H1 (cell line): ENCODE results near the gene CNTN6. TPM values are rescaled to one million over a fixed set of nuclear protein-coding genes. Genes with fewer than 3 reads are reported as not detected.

Experiments
- CTCF ChIA-PET: fragments of 300-600 bp; sonication (Branson Sonifier 250); formaldehyde crosslinking; loops from one replicate; lab custom pipeline; 2021; ENCODE audit not compliant: partially characterized antibody; lab: Charles Lee
- POLR2A ChIA-PET: fragments of 300-600 bp; sonication (Branson Sonifier 250); formaldehyde crosslinking; loops from one replicate; lab custom pipeline; 2021; ENCODE audit warnings: inconsistent platforms; ENCODE audit not compliant: partially characterized antibody; lab: Charles Lee
- DNase-seq, 2 experiments: peaks; one replicate each; pipeline versions ENCODE4 v3.0.0 to v3.0.0-alpha.2; 2010 to 2022; ENCODE audit warnings: low spot score in 2 of 2, low read depth in 1 of 2, mixed read lengths in 1 of 2
- FAIRE-seq: peaks from 2 replicates; lab custom pipeline; 2011; peaks lifted over from hg19 to GRCh38; lab: Jason Lieb, UNC
- H2AFZ ChIP-seq: 2 replicates; pipeline ENCODE4 v1.8.1; 2012; ENCODE audit warnings: low read length, inconsistent platforms
- H2AK5ac ChIP-seq: 2 replicates; pipeline ENCODE4 v1.6.1; 2013; ENCODE audit warnings: low read depth, low read length
- H2BK120ac ChIP-seq: replicated peaks from 2 replicates; pipeline ENCODE3; 2013; ENCODE audit warnings: low read depth, low read length, inconsistent platforms
- H2BK12ac ChIP-seq: 2 replicates; pipeline ENCODE4 v1.6.1; 2013; ENCODE audit warnings: low read depth, low read length
- H2BK15ac ChIP-seq: 2 replicates; pipeline ENCODE4 v1.6.1; 2013; ENCODE audit warnings: low read length
- H2BK20ac ChIP-seq: 2 replicates; pipeline ENCODE4 v1.6.1; 2013; ENCODE audit warnings: low read length
- H2BK5ac ChIP-seq: 2 replicates; pipeline ENCODE4 v1.6.1; 2013; ENCODE audit warnings: low read depth, low read length
- H3K14ac ChIP-seq: 2 replicates; pipeline ENCODE4 v1.6.1; 2013; ENCODE audit warnings: inconsistent platforms; ENCODE audit not compliant: insufficient read length
- H3K18ac ChIP-seq: 2 replicates; pipeline ENCODE4 v1.6.1; 2013; ENCODE audit warnings: low read length; ENCODE audit errors: extremely low read depth
- H3K23ac ChIP-seq: 2 replicates; pipeline ENCODE4 v1.6.1; 2013; ENCODE audit warnings: inconsistent platforms; ENCODE audit not compliant: insufficient read length
- H3K23me2 ChIP-seq: 2 replicates; pipeline ENCODE4 v1.6.1; 2013; ENCODE audit warnings: low read depth, low read length
- H3K27ac ChIP-seq: 2 replicates; pipeline ENCODE4 v1.6.1; 2011; ENCODE audit warnings: low read depth, low read length, inconsistent platforms
- H3K27me3 ChIP-seq, 4 experiments: replicated peaks in 1 of 4; 1 replicate in 1 of 4; 2 replicates in 3 of 4; pipeline versions ENCODE4 v1.6.1 to v1.8.1; 2011 to 2013; ENCODE audit warnings: low read length in 3 of 4, mild to moderate bottlenecking in 3 of 4, inconsistent platforms in 2 of 4, mixed read lengths in 2 of 4, moderate library complexity in 1 of 4; ENCODE audit not compliant: control insufficient read depth in 3 of 4, insufficient read depth in 3 of 4; ENCODE audit errors: extremely low read depth in 1 of 4
- H3K36me3 ChIP-seq, 4 experiments: 2 replicates each; pipeline versions ENCODE4 v1.6.1 to v1.8.1; 2011 to 2013; ENCODE audit warnings: mild to moderate bottlenecking in 4 of 4, low read length in 3 of 4, moderate library complexity in 2 of 4, control low read depth in 1 of 4, inconsistent platforms in 1 of 4; ENCODE audit not compliant: insufficient read depth in 4 of 4, control insufficient read depth in 2 of 4
- H3K4ac ChIP-seq: replicated peaks from 2 replicates; pipeline ENCODE3; 2013; ENCODE audit warnings: low read length, low read depth, mixed read lengths, inconsistent platforms; ENCODE audit not compliant: insufficient read length
- H3K4me1 ChIP-seq, 4 experiments: replicated peaks in 1 of 4; 1 replicate in 1 of 4; 2 replicates in 3 of 4; pipeline versions ENCODE4 v1.6.1 to v1.8.1; 2011 to 2013; ENCODE audit warnings: low read length in 3 of 4, inconsistent platforms in 2 of 4, mixed read lengths in 1 of 4; ENCODE audit not compliant: insufficient read depth in 4 of 4, control insufficient read depth in 3 of 4
- H3K4me2 ChIP-seq, 2 experiments: 2 replicates each; pipeline versions ENCODE4 v1.6.1 to v1.8.1; 2011 to 2013; ENCODE audit warnings: low read depth in 2 of 2, low read length in 2 of 2, control low read depth in 1 of 2, inconsistent platforms in 1 of 2, mild to moderate bottlenecking in 1 of 2; ENCODE audit not compliant: insufficient read depth in 1 of 2
- H3K4me3 ChIP-seq, 4 experiments: fragments of 200-600, 300-600 bp in 1 of 4; sonication (generic), shearing (Covaris generic), sonication (Bioruptor Twin) in 1 of 4; 2 replicates each; pipeline versions ENCODE4 v1.5.1 to v1.8.1; 2011 to 2016; ENCODE audit warnings: low read length in 4 of 4, low read depth in 3 of 4, control low read depth in 2 of 4, inconsistent platforms in 2 of 4, mild to moderate bottlenecking in 2 of 4, mixed read lengths in 1 of 4, moderate library complexity in 1 of 4; ENCODE audit not compliant: insufficient read depth in 2 of 4; ENCODE audit errors: extremely low read depth in 1 of 4
- H3K56ac ChIP-seq: replicated peaks from 2 replicates; pipeline ENCODE3; 2013; ENCODE audit warnings: low read depth, mild to moderate bottlenecking, mixed read lengths, low read length, inconsistent platforms; ENCODE audit not compliant: insufficient read length
- H3K79me1 ChIP-seq: 2 replicates; pipeline ENCODE4 v1.6.1; 2013; ENCODE audit warnings: low read depth, low read length, control low read depth
- H3K79me2 ChIP-seq, 2 experiments: 2 replicates each; pipeline versions ENCODE4 v1.6.1 to v1.8.1; 2012 to 2013; ENCODE audit warnings: low read length in 2 of 2, mild to moderate bottlenecking in 2 of 2, inconsistent platforms in 1 of 2; ENCODE audit not compliant: insufficient read depth in 2 of 2, control insufficient read depth in 1 of 2
- H3K9ac ChIP-seq, 4 experiments: replicated peaks in 1 of 4; 1 replicate in 1 of 4; 2 replicates in 3 of 4; pipeline versions ENCODE4 v1.6.1 to v1.8.1; 2011 to 2013; ENCODE audit warnings: low read depth in 3 of 4, low read length in 3 of 4, control low read depth in 2 of 4, mild to moderate bottlenecking in 2 of 4, moderate library complexity in 2 of 4, inconsistent platforms in 1 of 4; ENCODE audit errors: extremely low read depth in 1 of 4
- H3K9me3 ChIP-seq, 2 experiments: 2 replicates each; pipeline versions ENCODE4 v1.6.1 to v1.8.1; 2012 to 2013; ENCODE audit warnings: mild to moderate bottlenecking in 2 of 2, moderate library complexity in 2 of 2, control low read depth in 1 of 2, inconsistent platforms in 1 of 2, low read depth in 1 of 2, low read length in 1 of 2, mixed read lengths in 1 of 2; ENCODE audit not compliant: insufficient read depth in 2 of 2
- H4K20me1 ChIP-seq, 2 experiments: replicated peaks in 1 of 2; 2 replicates each; pipeline versions ENCODE3 to v1.8.1; 2011 to 2013; ENCODE audit warnings: inconsistent platforms in 2 of 2, low read length in 2 of 2, mild to moderate bottlenecking in 1 of 2; ENCODE audit not compliant: insufficient read depth in 2 of 2, control insufficient read depth in 1 of 2
- H4K5ac ChIP-seq: 2 replicates; pipeline ENCODE4 v1.6.1; 2013; ENCODE audit warnings: low read length, low read depth, mixed read lengths, inconsistent platforms; ENCODE audit not compliant: insufficient read length
- H4K8ac ChIP-seq: 2 replicates; pipeline ENCODE4 v1.8.0; 2013; ENCODE audit warnings: mild to moderate bottlenecking, moderate library complexity, low read length, inconsistent platforms; ENCODE audit not compliant: insufficient read depth; ENCODE audit errors: extremely low read depth
- H4K91ac ChIP-seq: replicated peaks from 2 replicates; pipeline ENCODE3; 2013; ENCODE audit warnings: low read length, mixed read lengths, inconsistent platforms; ENCODE audit not compliant: insufficient read length
- JUN ChIP-seq: IDR thresholded peaks from 2 replicates; pipeline ENCODE4 v1.6.1; 2011; ENCODE audit warnings: low read depth, mild to moderate bottlenecking, improper control_type of control experiment, low read length
- MAFK ChIP-seq: IDR thresholded peaks from 2 replicates; pipeline ENCODE4 v1.6.1; 2012; ENCODE audit warnings: low read depth, mild to moderate bottlenecking, improper control_type of control experiment, low read length
- NRF1 ChIP-seq: IDR thresholded peaks from 2 replicates; pipeline ENCODE4 v1.6.1; 2011; ENCODE audit warnings: mild to moderate bottlenecking, low read depth, low read length, improper control_type of control experiment
- WGBS, 2 experiments: shearing (Covaris generic) in 1 of 2; methylation state at CpG; one replicate each; pipeline versions ENCODE4 v1.1.6 to v1.1.7; 2013 to 2015; ENCODE audit warnings: low lambda C conversion rate in 2 of 2, mixed read lengths in 2 of 2, inconsistent platforms in 1 of 2, low coverage in 1 of 2, missing lambda C conversion rate in 1 of 2; ENCODE audit not compliant: insufficient replicate concordance in 2 of 2, insufficient coverage in 1 of 2, insufficient read length in 1 of 2; ENCODE audit errors: extremely low coverage in 1 of 2, missing lambda C conversion rate in 1 of 2; 5-methylcytosine and 5-hydroxymethylcytosine counted together
- polyA plus RNA-seq, 7 experiments: library from polyadenylated mRNA; depleted of rRNA in 3 of 7; stranded (reverse) in 5 of 7; unstranded in 2 of 7; fragments of >200 nt in 5 of 7; fragments of 200-250 nt in 2 of 7; gene quantifications; 1 replicate in 5 of 7; 2 replicates in 1 of 7; 4 replicates in 1 of 7; pipeline versions ENCODE4 v1.2.1 to v1.2.3, GENCODE V29; 2011 to 2013; ENCODE audit warnings: missing spikeins in 2 of 7, mixed read lengths in 2 of 7
- total RNA-seq: library from RNA; stranded (reverse); fragmentation: NEBNext Ultra II Directional; extraction: Animal tissue kit (Norgen Biotek cat#: 25700); gene quantifications from 2 replicates; pipeline ENCODE4 v1.2.1, GENCODE V29; 2021

CNTN6 gene
- total and polyA plus RNA-seq, 2 of the 8 experiments (the other 6 are each of a cell fraction or from before 2014, with no cell fraction given): not detected

GRCh38 chr3:1294586-1294985, 201.8 kb downstream of the CNTN6 start:
- Histone ChIP-seq H3K18ac (no peak overlapping the region), H3K79me1 (no peaks in the 10 kb centered on the region), H3K4me1 (peaks cover 0 to 12% (median 6%) of the 10 kb centered on the region in 4 experiments; a peak in 3 of 7 replicates), H3K23me2 (no peaks in the 10 kb centered on the region), H2BK12ac (no peak overlapping the region), H3K4me3 (no peak overlapping the region), H2BK120ac (no peak overlapping the region), H3K9me3 (no peaks in the 10 kb centered on the region), H3K14ac (no peak overlapping the region), H3K27ac (no peak overlapping the region), H3K9ac (no peak overlapping the region), H3K79me2 (no peaks in the 10 kb centered on the region), H4K8ac (no peak overlapping the region), H4K91ac (no peak overlapping the region), H4K20me1 (no peaks in the 10 kb centered on the region), H2BK15ac (no peak overlapping the region), H2BK20ac (no peak overlapping the region), H3K4me2 (no peak overlapping the region), H3K4ac (no peak overlapping the region), H3K27me3 (no peaks in the 10 kb centered on the region), H2AK5ac (no peak overlapping the region), H2AFZ (no peak overlapping the region), H3K23ac (no peak overlapping the region), H2BK5ac (no peak overlapping the region), H3K56ac (no peak overlapping the region), H3K36me3 (no peaks in the 10 kb centered on the region), H4K5ac (no peak overlapping the region)
- DNase-seq: no peak
- POLR2A ChIA-PET: no interaction called here
- CTCF ChIA-PET: interaction anchor here (2.1 kb wide), 1 partner anchor 19 kb away, joined by 5 read pairs; no protein-coding TSS in a partner anchor
- WGBS, 2 experiments: 92% methylated on average over 5 of the region's 5 CpGs; no CpG with 5 or more reads in 1 of the 2 experiments
- FAIRE-seq: no peak
- TF ChIP-seq MAFK (no peak), NRF1 (no peak), JUN (no peak)
